ENCODE results near the gene LBHD2. TPM values are rescaled to one million over a fixed set of nuclear protein-coding genes. Genes with fewer than 3 reads are reported as not detected.

The LBHD2 gene
- total and polyA plus RNA-seq, 2 experiments from 2014 or later: not detected

DNA sequence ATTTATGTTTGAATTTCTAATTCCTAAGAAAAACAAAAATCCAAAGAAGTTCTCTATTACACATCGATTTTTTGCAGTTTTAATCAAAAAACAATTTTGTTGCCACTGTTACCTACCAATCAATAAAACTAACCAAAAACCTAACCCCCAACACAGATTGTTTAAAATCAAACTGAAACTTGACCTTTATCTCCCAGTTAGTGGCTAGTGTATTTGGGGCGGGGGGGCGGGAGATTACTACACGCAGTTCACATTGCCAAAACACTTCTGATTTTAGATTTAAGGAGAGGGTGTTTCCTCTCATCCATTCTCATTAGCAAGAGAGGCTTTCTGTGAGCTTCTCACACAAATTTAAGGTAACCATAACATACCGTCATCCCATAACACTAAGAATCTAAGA, 33.1 kb upstream of the LBHD2 start:
- Histone ChIP-seq H3F3A (replicated peaks; ENCODE audit: low read depth) (0 out of 2 replicates have a peak, but pooled peaks cover 3% of the 10 kb centered on the region), H3K4me2 (no peak overlapping the region), H3K4me1 (ENCODE audit: insufficient read depth) (peaks cover 12% of the 10 kb centered on the region), H3K36me3 (ENCODE audit: insufficient read depth) (no peaks in the 10 kb centered on the region), H4K20me1 (replicated peaks; ENCODE audit: insufficient read depth) (peaks cover 73% of the 10 kb centered on the region), H2AFZ (no peak overlapping the region), H3K9me2 (ENCODE audit: insufficient read depth) (no peaks in the 10 kb centered on the region), H3K4me3 (no peak overlapping the region), H3K27ac (ENCODE audit: low read depth) (no peak overlapping the region), H3K79me2 (replicated peaks; ENCODE audit: insufficient read depth) (peaks cover 98% of the 10 kb centered on the region), H3K27me3 (ENCODE audit: insufficient read depth) (no peaks in the 10 kb centered on the region)
- no peak for ATAC-seq
- no peak for TF ChIP-seq EZH2 (IDR thresholded peaks at IDR 0.05; ENCODE audit: low read depth, unreplicated experiment)
- TF ChIP-seq EZH2phosphoT487 (IDR thresholded peaks at IDR 0.05; ENCODE audit: unreplicated experiment): no peak
- TF ChIP-seq POLR2AphosphoS5 (IDR thresholded peaks at IDR 0.05; ENCODE audit: low read depth): no peak
- H3K4me1 Mint-ChIP-seq: peaks cover 21% of the 10 kb centered on the region
- H3K4me3 Mint-ChIP-seq: no peak overlapping the region
- DNase-seq (ENCODE audit: low spot score): no peak
- H3K27ac Mint-ChIP-seq: no peak overlapping the region
- H3K27me3 Mint-ChIP-seq (ENCODE audit: insufficient read depth, low read depth, poor library complexity): no peaks in the 10 kb centered on the region
- peaks cover 4% of the 10 kb centered on the region; the same call in 1 of the 3 replicates for H3K36me3 Mint-ChIP-seq (ENCODE audit: low read depth)
- H3K9me3 Mint-ChIP-seq: no peaks in the 10 kb centered on the region

GRCh38 chr14:103052407-103052806, 31.6 kb upstream of the LBHD2 start:
- H2AFZ ChIP-seq: no peak overlapping the region
- no peak overlapping the region for H3K4me2 ChIP-seq
- peaks cover 9% of the 10 kb centered on the region for H3K4me1 ChIP-seq (ENCODE audit: insufficient read depth)
- Mint-ChIP-seq H3K9me3 (no peaks in the 10 kb centered on the region), H3K4me1 (peaks cover 17% of the 10 kb centered on the region), H3K4me3 (no peak overlapping the region), H3K27ac (no peak overlapping the region), H3K36me3 (ENCODE audit: low read depth) (peaks cover 4% of the 10 kb centered on the region; the same call in 1 of the 3 replicates), H3K27me3 (ENCODE audit: insufficient read depth, low read depth, poor library complexity) (peaks cover 2% of the 10 kb centered on the region)
- DNase-seq (ENCODE audit: low spot score) (no peak), ATAC-seq (no peak)
- no peaks in the 10 kb centered on the region for H3K36me3 ChIP-seq (ENCODE audit: insufficient read depth)
- peaks cover 67% of the 10 kb centered on the region for H4K20me1 ChIP-seq (replicated peaks; ENCODE audit: insufficient read depth)
- H3K9me2 ChIP-seq (ENCODE audit: insufficient read depth): no peaks in the 10 kb centered on the region
- H3F3A ChIP-seq (replicated peaks; ENCODE audit: low read depth): 0 out of 2 replicates have a peak, but pooled peaks cover 3% of the 10 kb centered on the region
- H3K79me2 ChIP-seq (replicated peaks; ENCODE audit: insufficient read depth): peaks cover 89% of the 10 kb centered on the region
- H3K27me3 ChIP-seq (ENCODE audit: insufficient read depth): no peaks in the 10 kb centered on the region
- H3K4me3 ChIP-seq: no peak overlapping the region
- H3K27ac ChIP-seq (ENCODE audit: low read depth): no peak overlapping the region
- TF ChIP-seq POLR2AphosphoS5 (IDR thresholded peaks at IDR 0.05; ENCODE audit: low read depth): no peak
- TF ChIP-seq ETS1 (IDR thresholded peaks at IDR 0.05): no peak
- no peak for TF ChIP-seq JUNB (IDR thresholded peaks at IDR 0.05; ENCODE audit: unreplicated experiment)
- no peak for TF ChIP-seq ZNF114 (CRISPR knock-in tag; IDR thresholded peaks at IDR 0.05)
- no peak for TF ChIP-seq CREB1 (CRISPR knock-in tag; IDR thresholded peaks at IDR 0.05; ENCODE audit: low read depth)
- no peak for TF ChIP-seq ZNF331 (CRISPR knock-in tag; IDR thresholded peaks at IDR 0.05; ENCODE audit: low read depth)
- TF ChIP-seq, protein P1, sequence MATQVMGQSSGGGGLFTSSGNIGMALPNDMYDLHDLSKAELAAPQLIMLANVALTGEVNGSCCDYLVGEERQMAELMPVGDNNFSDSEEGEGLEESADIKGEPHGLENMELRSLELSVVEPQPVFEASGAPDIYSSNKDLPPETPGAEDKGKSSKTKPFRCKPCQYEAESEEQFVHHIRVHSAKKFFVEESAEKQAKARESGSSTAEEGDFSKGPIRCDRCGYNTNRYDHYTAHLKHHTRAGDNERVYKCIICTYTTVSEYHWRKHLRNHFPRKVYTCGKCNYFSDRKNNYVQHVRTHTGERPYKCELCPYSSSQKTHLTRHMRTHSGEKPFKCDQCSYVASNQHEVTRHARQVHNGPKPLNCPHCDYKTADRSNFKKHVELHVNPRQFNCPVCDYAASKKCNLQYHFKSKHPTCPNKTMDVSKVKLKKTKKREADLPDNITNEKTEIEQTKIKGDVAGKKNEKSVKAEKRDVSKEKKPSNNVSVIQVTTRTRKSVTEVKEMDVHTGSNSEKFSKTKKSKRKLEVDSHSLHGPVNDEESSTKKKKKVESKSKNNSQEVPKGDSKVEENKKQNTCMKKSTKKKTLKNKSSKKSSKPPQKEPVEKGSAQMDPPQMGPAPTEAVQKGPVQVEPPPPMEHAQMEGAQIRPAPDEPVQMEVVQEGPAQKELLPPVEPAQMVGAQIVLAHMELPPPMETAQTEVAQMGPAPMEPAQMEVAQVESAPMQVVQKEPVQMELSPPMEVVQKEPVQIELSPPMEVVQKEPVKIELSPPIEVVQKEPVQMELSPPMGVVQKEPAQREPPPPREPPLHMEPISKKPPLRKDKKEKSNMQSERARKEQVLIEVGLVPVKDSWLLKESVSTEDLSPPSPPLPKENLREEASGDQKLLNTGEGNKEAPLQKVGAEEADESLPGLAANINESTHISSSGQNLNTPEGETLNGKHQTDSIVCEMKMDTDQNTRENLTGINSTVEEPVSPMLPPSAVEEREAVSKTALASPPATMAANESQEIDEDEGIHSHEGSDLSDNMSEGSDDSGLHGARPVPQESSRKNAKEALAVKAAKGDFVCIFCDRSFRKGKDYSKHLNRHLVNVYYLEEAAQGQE (IDR thresholded peaks at IDR 0.05; ENCODE audit: unreplicated experiment): no peak
- TF ChIP-seq, protein P2, sequence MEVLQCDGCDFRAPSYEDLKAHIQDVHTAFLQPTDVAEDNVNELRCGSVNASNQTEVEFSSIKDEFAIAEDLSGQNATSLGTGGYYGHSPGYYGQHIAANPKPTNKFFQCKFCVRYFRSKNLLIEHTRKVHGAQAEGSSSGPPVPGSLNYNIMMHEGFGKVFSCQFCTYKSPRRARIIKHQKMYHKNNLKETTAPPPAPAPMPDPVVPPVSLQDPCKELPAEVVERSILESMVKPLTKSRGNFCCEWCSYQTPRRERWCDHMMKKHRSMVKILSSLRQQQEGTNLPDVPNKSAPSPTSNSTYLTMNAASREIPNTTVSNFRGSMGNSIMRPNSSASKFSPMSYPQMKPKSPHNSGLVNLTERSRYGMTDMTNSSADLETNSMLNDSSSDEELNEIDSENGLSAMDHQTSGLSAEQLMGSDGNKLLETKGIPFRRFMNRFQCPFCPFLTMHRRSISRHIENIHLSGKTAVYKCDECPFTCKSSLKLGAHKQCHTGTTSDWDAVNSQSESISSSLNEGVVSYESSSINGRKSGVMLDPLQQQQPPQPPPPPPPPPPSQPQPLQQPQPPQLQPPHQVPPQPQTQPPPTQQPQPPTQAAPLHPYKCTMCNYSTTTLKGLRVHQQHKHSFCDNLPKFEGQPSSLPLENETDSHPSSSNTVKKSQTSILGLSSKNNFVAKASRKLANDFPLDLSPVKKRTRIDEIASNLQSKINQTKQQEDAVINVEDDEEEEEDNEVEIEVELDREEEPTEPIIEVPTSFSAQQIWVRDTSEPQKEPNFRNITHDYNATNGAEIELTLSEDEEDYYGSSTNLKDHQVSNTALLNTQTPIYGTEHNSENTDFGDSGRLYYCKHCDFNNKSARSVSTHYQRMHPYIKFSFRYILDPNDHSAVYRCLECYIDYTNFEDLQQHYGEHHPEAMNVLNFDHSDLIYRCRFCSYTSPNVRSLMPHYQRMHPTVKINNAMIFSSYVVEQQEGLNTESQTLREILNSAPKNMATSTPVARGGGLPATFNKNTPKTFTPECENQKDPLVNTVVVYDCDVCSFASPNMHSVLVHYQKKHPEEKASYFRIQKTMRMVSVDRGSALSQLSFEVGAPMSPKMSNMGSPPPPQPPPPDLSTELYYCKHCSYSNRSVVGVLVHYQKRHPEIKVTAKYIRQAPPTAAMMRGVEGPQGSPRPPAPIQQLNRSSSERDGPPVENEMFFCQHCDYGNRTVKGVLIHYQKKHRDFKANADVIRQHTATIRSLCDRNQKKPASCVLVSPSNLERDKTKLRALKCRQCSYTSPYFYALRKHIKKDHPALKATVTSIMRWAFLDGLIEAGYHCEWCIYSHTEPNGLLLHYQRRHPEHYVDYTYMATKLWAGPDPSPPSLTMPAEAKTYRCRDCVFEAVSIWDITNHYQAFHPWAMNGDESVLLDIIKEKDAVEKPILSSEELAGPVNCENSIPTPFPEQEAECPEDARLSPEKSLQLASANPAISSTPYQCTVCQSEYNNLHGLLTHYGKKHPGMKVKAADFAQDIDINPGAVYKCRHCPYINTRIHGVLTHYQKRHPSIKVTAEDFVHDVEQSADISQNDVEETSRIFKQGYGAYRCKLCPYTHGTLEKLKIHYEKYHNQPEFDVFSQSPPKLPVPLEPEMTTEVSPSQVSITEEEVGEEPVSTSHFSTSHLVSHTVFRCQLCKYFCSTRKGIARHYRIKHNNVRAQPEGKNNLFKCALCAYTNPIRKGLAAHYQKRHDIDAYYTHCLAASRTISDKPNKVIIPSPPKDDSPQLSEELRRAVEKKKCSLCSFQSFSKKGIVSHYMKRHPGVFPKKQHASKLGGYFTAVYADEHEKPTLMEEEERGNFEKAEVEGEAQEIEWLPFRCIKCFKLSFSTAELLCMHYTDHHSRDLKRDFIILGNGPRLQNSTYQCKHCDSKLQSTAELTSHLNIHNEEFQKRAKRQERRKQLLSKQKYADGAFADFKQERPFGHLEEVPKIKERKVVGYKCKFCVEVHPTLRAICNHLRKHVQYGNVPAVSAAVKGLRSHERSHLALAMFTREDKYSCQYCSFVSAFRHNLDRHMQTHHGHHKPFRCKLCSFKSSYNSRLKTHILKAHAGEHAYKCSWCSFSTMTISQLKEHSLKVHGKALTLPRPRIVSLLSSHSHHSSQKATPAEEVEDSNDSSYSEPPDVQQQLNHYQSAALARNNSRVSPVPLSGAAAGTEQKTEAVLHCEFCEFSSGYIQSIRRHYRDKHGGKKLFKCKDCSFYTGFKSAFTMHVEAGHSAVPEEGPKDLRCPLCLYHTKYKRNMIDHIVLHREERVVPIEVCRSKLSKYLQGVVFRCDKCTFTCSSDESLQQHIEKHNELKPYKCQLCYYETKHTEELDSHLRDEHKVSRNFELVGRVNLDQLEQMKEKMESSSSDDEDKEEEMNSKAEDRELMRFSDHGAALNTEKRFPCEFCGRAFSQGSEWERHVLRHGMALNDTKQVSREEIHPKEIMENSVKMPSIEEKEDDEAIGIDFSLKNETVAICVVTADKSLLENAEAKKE (CRISPR knock-in tag; IDR thresholded peaks at IDR 0.05): no peak
- TF ChIP-seq EZH2phosphoT487 (IDR thresholded peaks at IDR 0.05; ENCODE audit: unreplicated experiment): no peak

Measured in GM23338 (cell line).